C4-2B (cell line): ENCODE data around the gene CHRNA1.

Source experiments
- CTCF ChIP-seq: fragments of 450-650 bp; conservative IDR thresholded peaks from 2 replicates; pipeline ENCODE4 v1.5.1; 2017; ENCODE audit warnings: mild to moderate bottlenecking
- ZFX ChIP-seq: fragments of 450-650 bp; IDR thresholded peaks from 2 replicates; pipeline ENCODE4 v1.6.1; 2017

GRCh38 chr2:174704642-174705041, 59.6 kb downstream of the CHRNA1 start:
- no peak for TF ChIP-seq CTCF
- no peak for TF ChIP-seq ZFX
